22Rv1 (cell line): Measurements from ENCODE around the gene PLA2G4A.

Experiments used
- H3K27ac ChIP-seq: fragments of 450-650 bp; 2 replicates; pipeline ENCODE4 v1.5.1; 2017
- ZFX ChIP-seq: fragments of 450-650 bp; IDR thresholded peaks from 2 replicates; pipeline ENCODE4 v1.6.1; 2017; ENCODE audit warnings: antibody characterized with exemption, borderline replicate concordance
- TF ChIP-seq, protein P1 (sequence below): fragments of 450-650 bp; IDR thresholded peaks from 2 replicates; pipeline ENCODE4 v1.5.1; 2017; ENCODE audit warnings: mild to moderate bottlenecking

The PLA2G4A gene

DNA sequence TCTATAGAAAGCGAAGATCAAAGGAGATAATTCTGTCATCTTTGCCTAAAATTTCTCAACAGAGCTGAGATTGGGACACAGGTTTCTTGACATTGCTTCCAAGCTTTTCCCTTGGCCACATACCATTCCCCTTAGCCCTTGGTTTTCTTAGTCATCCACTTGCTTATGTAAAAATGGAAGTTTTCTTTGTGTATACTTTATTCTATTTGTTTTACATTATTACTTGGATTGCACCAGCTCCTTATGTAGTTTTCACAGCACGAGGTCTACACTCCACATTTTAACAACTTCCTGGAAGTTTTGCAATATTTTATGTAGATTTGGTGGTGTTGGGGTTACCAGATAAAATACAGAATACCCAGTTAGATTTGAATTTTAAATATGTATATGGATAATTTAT lies 129.8 kb downstream of the PLA2G4A start:
- H3K27ac ChIP-seq = no peak overlapping the region
- no peak for TF ChIP-seq ZFX
- TF ChIP-seq, protein P1, sequence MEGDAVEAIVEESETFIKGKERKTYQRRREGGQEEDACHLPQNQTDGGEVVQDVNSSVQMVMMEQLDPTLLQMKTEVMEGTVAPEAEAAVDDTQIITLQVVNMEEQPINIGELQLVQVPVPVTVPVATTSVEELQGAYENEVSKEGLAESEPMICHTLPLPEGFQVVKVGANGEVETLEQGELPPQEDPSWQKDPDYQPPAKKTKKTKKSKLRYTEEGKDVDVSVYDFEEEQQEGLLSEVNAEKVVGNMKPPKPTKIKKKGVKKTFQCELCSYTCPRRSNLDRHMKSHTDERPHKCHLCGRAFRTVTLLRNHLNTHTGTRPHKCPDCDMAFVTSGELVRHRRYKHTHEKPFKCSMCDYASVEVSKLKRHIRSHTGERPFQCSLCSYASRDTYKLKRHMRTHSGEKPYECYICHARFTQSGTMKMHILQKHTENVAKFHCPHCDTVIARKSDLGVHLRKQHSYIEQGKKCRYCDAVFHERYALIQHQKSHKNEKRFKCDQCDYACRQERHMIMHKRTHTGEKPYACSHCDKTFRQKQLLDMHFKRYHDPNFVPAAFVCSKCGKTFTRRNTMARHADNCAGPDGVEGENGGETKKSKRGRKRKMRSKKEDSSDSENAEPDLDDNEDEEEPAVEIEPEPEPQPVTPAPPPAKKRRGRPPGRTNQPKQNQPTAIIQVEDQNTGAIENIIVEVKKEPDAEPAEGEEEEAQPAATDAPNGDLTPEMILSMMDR = no peak

DNA sequence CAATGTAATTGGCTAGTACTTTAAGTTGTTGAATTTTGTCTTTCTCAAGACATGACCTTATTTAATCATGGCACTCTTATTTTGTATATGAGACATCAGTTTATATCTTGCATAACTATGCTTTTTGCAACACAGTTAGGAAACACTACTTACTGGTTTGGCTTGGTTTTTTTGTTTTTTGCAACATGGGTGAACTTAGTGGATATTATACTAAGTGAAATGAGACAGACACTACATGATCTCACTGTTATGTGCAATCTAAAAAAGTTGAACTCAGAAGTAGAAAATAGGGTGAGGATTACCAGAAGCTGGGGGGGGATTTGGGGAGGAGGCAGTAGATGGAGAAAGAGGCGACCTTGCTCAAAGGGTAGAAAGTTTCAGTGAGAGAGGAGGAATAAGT lies 132.1 kb downstream of the PLA2G4A start:
- no peak overlapping the region for H3K27ac ChIP-seq
- TF ChIP-seq, protein P1 = no peak
- no peak for TF ChIP-seq ZFX

DNA sequence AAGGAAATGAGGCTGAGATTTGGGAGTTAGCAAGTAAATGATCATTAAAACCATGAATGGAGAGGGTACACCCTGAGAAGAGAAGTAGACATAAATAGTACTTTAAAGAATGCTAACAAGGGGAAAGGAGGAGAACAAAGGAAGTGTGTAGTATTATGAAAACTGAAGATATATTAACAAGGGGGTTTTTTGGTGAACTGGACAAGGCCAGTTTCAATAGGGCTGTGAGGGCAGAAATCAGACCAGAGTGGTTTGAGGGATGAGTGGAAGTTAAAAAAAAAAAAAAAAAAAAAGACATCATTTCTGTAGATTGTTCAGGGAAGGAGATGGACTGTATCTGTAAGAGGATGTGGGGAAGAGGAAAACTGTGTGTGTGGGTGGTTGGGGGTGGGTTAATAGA lies 137.1 kb downstream of the PLA2G4A start:
- no peak for TF ChIP-seq ZFX
- TF ChIP-seq, protein P1 = no peak

DNA sequence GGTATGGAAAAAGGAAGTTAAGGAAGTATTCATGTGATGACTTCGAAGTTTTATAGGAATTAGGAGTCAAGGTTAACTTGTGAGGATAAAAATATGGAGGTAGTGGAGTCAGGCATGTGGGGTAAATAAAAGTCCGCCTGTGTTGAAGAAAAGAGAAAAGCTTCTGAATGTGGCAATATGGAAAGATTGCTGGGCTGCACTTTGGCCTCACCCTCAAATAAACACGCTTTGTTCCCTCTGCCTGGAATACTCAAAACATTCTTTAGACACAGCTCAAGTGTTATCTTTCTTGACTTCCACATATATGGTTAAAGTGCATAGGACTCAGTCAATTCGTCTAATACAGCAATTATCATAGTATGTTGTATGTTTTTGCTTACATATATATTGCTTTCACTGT lies 137.7 kb downstream of the PLA2G4A start:
- no peak overlapping the region for H3K27ac ChIP-seq
- TF ChIP-seq, protein P1 = no peak
- no peak for TF ChIP-seq ZFX

More for the DNA sequence above, 137.1 kb downstream of the PLA2G4A start:
- H3K27ac ChIP-seq = no peak overlapping the region

DNA sequence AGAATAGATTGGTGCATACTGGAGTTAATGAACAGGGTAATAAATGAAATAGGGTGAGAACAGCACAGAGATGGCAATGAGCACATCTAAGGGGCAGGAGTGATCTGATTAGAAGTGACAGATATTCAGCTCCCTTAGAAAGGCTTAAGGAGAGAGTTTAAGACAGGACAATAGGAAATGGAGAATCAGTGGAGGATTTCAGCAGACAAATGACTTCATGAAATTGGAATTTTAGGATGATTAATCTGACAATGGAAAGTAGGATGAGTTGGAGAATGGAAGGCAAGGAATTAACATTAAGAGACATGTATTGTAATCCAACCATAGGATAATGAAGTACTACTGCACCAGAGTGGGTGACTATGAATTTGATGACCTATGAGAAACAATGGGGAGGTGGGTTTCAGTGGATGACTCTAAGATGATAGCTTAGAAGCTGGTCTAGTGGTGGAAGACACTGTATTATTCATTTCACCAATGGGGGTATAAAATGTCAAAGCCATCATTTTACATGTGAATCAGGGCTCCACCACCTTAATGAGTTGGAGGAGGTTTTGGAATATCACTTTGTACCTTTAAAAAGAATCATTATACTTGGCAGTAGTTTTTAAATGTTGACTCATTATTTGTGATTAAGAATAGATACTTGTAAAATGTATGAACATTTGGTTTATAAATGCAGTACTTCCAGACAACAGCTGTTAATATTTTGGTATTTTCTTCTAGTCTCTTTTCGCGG lies 139.1 kb downstream of the PLA2G4A start:
- TF ChIP-seq, protein P1 = no peak
- TF ChIP-seq ZFX = no peak
- no peak overlapping the region for H3K27ac ChIP-seq

DNA sequence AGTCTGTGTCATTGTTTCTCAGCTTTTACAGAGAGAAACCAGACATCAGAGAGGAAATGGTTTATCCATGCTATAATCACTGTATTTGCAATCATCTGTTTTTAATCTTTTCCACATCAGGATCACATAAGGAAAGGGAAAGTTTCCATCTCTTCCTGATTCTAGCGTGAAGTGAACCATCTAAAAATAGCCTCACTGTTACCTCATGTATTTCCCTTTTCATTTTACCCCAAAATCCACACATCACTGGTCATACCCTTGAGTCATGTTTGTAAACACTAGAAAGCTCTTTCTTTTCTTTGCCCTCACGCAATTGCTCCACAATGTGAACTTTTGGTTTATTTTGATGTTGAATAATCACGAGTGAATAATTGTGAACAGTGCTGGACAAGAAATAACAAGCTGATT lies 146.0 kb downstream of the PLA2G4A start:
- TF ChIP-seq, protein P1 = no peak
- TF ChIP-seq ZFX = no peak

DNA sequence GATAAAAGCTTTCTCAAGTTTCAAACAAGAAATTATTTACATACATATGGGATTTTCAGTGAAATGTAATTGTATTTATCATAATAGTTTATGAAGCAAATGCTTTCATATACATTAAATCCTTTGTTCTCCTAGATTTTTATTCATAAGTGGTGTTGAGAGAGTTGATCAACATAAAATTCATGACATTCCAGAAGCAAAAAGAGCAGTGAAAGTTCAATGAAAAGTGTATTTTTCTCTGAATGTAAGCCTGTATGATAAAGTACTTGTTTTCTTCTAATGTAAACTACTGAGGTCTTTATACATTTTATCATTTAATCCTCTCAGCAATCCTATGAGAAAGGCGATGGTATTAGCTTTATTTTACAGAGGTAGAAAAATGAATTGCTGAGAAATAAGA lies 146.5 kb downstream of the PLA2G4A start:
- H3K27ac ChIP-seq = no peak overlapping the region
- TF ChIP-seq, protein P1 = no peak
- TF ChIP-seq ZFX = no peak

More for the DNA sequence above, 146.0 kb downstream of the PLA2G4A start:
- no peak overlapping the region for H3K27ac ChIP-seq
